ENCODE results near the gene DMRTC1B.
"Not testable (repeated sequence)": the region's sequence is repeated elsewhere in the genome, so short reads cannot be mapped to it uniquely, and the experiment has no call there.

The DMRTC1B gene

GRCh38 chrX:72808110-72808509 lies 31.4 kb downstream of the DMRTC1B start, which contains the start of gene FAM236D:
Gene FAM236D (minus strand): TSS chrX:72808210. CDS start chrX:72808110, 100 bp downstream.
- H3K36me3 ChIP-seq (ENCODE audit: control insufficient read depth in 4 of 4, insufficient read depth in 4 of 4, low read length in 3 of 4); POLR2A ChIA-PET; H3K9me3 ChIP-seq (ENCODE audit: control extremely low read depth in 1 of 5, control insufficient read depth in 4 of 5, insufficient read depth in 2 of 5, low read depth in 1 of 5, low read length in 4 of 5); H3K4me1 ChIP-seq (ENCODE audit: control extremely low read depth in 1 of 4, control insufficient read depth in 4 of 4, insufficient read depth in 4 of 4, low read length in 3 of 4); DNase-seq; CTCF ChIA-PET; H3K27ac ChIP-seq (ENCODE audit: insufficient read depth in 1 of 2, low read depth in 1 of 2, low read length in 2 of 2, poor library complexity in 1 of 2, severe bottlenecking in 2 of 2); H3K4me3 ChIP-seq (ENCODE audit: control insufficient read depth in 1 of 7, extremely low read depth in 1 of 7, insufficient read depth in 4 of 7, low read depth in 2 of 7, low read length in 6 of 7); H3K27me3 ChIP-seq (replicated peaks in 2 of 5; ENCODE audit: control insufficient read depth in 4 of 5, insufficient read depth in 5 of 5, low read length in 4 of 5): not testable (repeated sequence)
- no CpG with 5 or more reads among the region's 13 CpGs for WGBS (ENCODE audit: insufficient coverage)

DNA sequence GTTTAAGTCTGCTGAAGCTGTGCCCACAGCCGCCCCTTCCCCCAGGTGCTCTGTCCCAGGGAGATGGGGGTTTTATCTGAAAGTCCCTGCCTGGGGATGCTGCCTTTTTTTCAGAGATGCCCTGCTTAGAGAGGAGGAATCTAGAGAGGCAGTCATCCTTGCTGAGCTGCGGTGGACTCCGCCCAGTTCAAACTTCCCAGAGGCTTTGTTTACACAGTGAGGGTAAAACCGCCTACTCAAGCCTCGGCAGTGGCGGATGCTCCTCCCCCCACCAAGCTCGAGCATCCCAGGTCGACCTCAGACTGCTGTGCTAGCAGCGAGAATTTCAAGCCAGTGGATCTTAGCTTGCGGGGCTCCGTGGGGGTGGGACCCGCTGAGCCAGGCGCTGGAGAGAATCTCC lies 54.0 kb downstream of the DMRTC1B start:
- H3K36me3 ChIP-seq (ENCODE audit: control insufficient read depth in 4 of 4, insufficient read depth in 4 of 4, low read length in 3 of 4); CTCF ChIA-PET; H3K27ac ChIP-seq (ENCODE audit: insufficient read depth in 1 of 2, low read depth in 1 of 2, low read length in 2 of 2, poor library complexity in 1 of 2, severe bottlenecking in 2 of 2); DNase-seq; H3K4me3 ChIP-seq (ENCODE audit: control insufficient read depth in 1 of 7, extremely low read depth in 1 of 7, insufficient read depth in 4 of 7, low read depth in 2 of 7, low read length in 6 of 7); H3K27me3 ChIP-seq (replicated peaks in 2 of 5; ENCODE audit: control insufficient read depth in 4 of 5, insufficient read depth in 5 of 5, low read length in 4 of 5); H3K9me3 ChIP-seq (ENCODE audit: control extremely low read depth in 1 of 5, control insufficient read depth in 4 of 5, insufficient read depth in 2 of 5, low read depth in 1 of 5, low read length in 4 of 5); POLR2A ChIA-PET; H3K4me1 ChIP-seq (ENCODE audit: control extremely low read depth in 1 of 4, control insufficient read depth in 4 of 4, insufficient read depth in 4 of 4, low read length in 3 of 4): not testable (repeated sequence)
- WGBS (ENCODE audit: insufficient coverage) = no CpG with 5 or more reads among the region's 13 CpGs

GRCh38 chrX:72837532-72837931 lies 60.8 kb downstream of the DMRTC1B start:
- CTCF ChIA-PET; H3K9me3 ChIP-seq (ENCODE audit: control extremely low read depth in 1 of 5, control insufficient read depth in 4 of 5, insufficient read depth in 2 of 5, low read depth in 1 of 5, low read length in 4 of 5); H3K4me1 ChIP-seq (ENCODE audit: control extremely low read depth in 1 of 4, control insufficient read depth in 4 of 4, insufficient read depth in 4 of 4, low read length in 3 of 4); H3K27ac ChIP-seq (ENCODE audit: insufficient read depth in 1 of 2, low read depth in 1 of 2, low read length in 2 of 2, poor library complexity in 1 of 2, severe bottlenecking in 2 of 2); DNase-seq; H3K36me3 ChIP-seq (ENCODE audit: control insufficient read depth in 4 of 4, insufficient read depth in 4 of 4, low read length in 3 of 4); H3K27me3 ChIP-seq (replicated peaks in 2 of 5; ENCODE audit: control insufficient read depth in 4 of 5, insufficient read depth in 5 of 5, low read length in 4 of 5); H3K4me3 ChIP-seq (ENCODE audit: control insufficient read depth in 1 of 7, extremely low read depth in 1 of 7, insufficient read depth in 4 of 7, low read depth in 2 of 7, low read length in 6 of 7); POLR2A ChIA-PET: not testable (repeated sequence)
- WGBS (ENCODE audit: insufficient coverage) = no CpG with 5 or more reads among the region's 2 CpGs

DNA sequence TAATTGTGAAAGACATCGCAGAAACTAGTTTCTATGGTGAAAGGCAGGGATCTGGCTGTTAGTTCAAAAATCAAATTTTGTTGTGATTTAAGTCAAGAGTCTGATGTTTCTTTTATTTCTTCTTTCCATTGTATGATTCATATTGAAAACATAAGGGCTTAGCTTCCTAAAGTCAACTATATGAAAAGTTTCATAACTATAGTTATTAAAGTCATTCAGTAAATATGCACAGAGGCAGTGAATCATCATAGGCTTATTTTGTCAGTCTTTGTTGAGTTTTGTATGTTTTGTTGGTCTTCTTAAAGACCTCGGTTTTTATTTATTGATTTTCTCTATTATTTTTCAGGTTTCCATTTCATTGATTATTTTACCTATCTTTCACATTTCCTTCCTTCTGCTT lies 106.2 kb downstream of the DMRTC1B start:
- CTCF ChIA-PET; H3K9me3 ChIP-seq (ENCODE audit: control extremely low read depth in 1 of 5, control insufficient read depth in 4 of 5, insufficient read depth in 2 of 5, low read depth in 1 of 5, low read length in 4 of 5); H3K36me3 ChIP-seq (ENCODE audit: control insufficient read depth in 4 of 4, insufficient read depth in 4 of 4, low read length in 3 of 4); H3K27ac ChIP-seq (ENCODE audit: insufficient read depth in 1 of 2, low read depth in 1 of 2, low read length in 2 of 2, poor library complexity in 1 of 2, severe bottlenecking in 2 of 2); H3K4me1 ChIP-seq (ENCODE audit: control extremely low read depth in 1 of 4, control insufficient read depth in 4 of 4, insufficient read depth in 4 of 4, low read length in 3 of 4); DNase-seq; H3K4me3 ChIP-seq (ENCODE audit: control insufficient read depth in 1 of 7, extremely low read depth in 1 of 7, insufficient read depth in 4 of 7, low read depth in 2 of 7, low read length in 6 of 7); POLR2A ChIA-PET; H3K27me3 ChIP-seq (replicated peaks in 2 of 5; ENCODE audit: control insufficient read depth in 4 of 5, insufficient read depth in 5 of 5, low read length in 4 of 5): not testable (repeated sequence)
- WGBS (ENCODE audit: insufficient coverage) = no CpG with 5 or more reads among the region's 2 CpGs

DNA sequence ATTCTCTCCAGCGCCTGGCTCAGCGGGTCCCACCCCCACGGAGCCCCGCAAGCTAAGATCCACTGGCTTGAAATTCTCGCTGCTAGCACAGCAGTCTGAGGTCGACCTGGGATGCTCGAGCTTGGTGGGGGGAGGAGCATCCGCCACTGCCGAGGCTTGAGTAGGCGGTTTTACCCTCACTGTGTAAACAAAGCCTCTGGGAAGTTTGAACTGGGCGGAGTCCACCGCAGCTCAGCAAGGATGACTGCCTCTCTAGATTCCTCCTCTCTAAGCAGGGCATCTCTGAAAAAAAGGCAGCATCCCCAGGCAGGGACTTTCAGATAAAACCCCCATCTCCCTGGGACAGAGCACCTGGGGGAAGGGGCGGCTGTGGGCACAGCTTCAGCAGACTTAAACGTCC lies 113.0 kb downstream of the DMRTC1B start:
- H3K4me3 ChIP-seq (ENCODE audit: control insufficient read depth in 1 of 7, extremely low read depth in 1 of 7, insufficient read depth in 4 of 7, low read depth in 2 of 7, low read length in 6 of 7); H3K27ac ChIP-seq (ENCODE audit: insufficient read depth in 1 of 2, low read depth in 1 of 2, low read length in 2 of 2, poor library complexity in 1 of 2, severe bottlenecking in 2 of 2); H3K36me3 ChIP-seq (ENCODE audit: control insufficient read depth in 4 of 4, insufficient read depth in 4 of 4, low read length in 3 of 4); H3K4me1 ChIP-seq (ENCODE audit: control extremely low read depth in 1 of 4, control insufficient read depth in 4 of 4, insufficient read depth in 4 of 4, low read length in 3 of 4); POLR2A ChIA-PET; H3K9me3 ChIP-seq (ENCODE audit: control extremely low read depth in 1 of 5, control insufficient read depth in 4 of 5, insufficient read depth in 2 of 5, low read depth in 1 of 5, low read length in 4 of 5); DNase-seq; CTCF ChIA-PET; H3K27me3 ChIP-seq (replicated peaks in 2 of 5; ENCODE audit: control insufficient read depth in 4 of 5, insufficient read depth in 5 of 5, low read length in 4 of 5): not testable (repeated sequence)
- no CpG with 5 or more reads among the region's 14 CpGs for WGBS (ENCODE audit: insufficient coverage)
